DOHH2 (cell line): ENCODE results near the gene CCDC169.
"Not testable (repeated sequence)": the region's sequence is repeated elsewhere in the genome, so short reads cannot be mapped to it uniquely, and the experiment has no call there.

Experiments
- H3F3A ChIP-seq: fragments of 200-600 bp; sonication (generic), shearing (Covaris generic); 2 replicates; pipeline ENCODE4 v1.6.0; 2016; ENCODE audit warnings: antibody characterized with exemption, mild to moderate bottlenecking; ENCODE audit not compliant: control insufficient read depth, insufficient read depth
- H3K27ac ChIP-seq: fragments of 200-600 bp; sonication (generic); 2 replicates; pipeline ENCODE4 v1.5.1; 2014; ENCODE audit warnings: low read depth, mild to moderate bottlenecking, low read length, moderate library complexity
- H3K27me3 ChIP-seq: fragments of 200-600 bp; sonication (generic); 2 replicates; pipeline ENCODE4 v1.6.1; 2014; ENCODE audit warnings: mild to moderate bottlenecking, low read length, mixed read lengths; ENCODE audit not compliant: control insufficient read depth
- H3K36me3 ChIP-seq: fragments of 200-600 bp; sonication (generic); 2 replicates; pipeline ENCODE4 v1.6.1; 2014; ENCODE audit warnings: mild to moderate bottlenecking, low read length, moderate library complexity, mixed read lengths; ENCODE audit not compliant: control insufficient read depth
- H3K4me1 ChIP-seq: fragments of 200-600 bp; sonication (generic); 2 replicates; pipeline ENCODE4 v1.6.1; 2014; ENCODE audit warnings: mild to moderate bottlenecking, low read length, mixed read lengths; ENCODE audit not compliant: control insufficient read depth
- H3K4me2 ChIP-seq: fragments of 200-600 bp; sonication (generic); 2 replicates; pipeline ENCODE4 v1.6.0; 2014; ENCODE audit warnings: mild to moderate bottlenecking, low read length, moderate library complexity
- H3K4me3 ChIP-seq: fragments of 200-600 bp; sonication (generic); 2 replicates; pipeline ENCODE4 v1.5.1; 2014; ENCODE audit warnings: mild to moderate bottlenecking, low read length, mixed read lengths
- H3K79me2 ChIP-seq: fragments of 200-600 bp; sonication (generic); 2 replicates; pipeline ENCODE4 v1.6.1; 2014; ENCODE audit warnings: mild to moderate bottlenecking, low read length, mixed read lengths; ENCODE audit not compliant: control insufficient read depth
- H3K9me2 ChIP-seq: fragments of 200-600 bp; sonication (generic); replicated peaks from 2 replicates; pipeline ENCODE4 v1.6.1; 2014; ENCODE audit warnings: mild to moderate bottlenecking, low read length, mixed read lengths; ENCODE audit not compliant: control insufficient read depth
- H3K9me3 ChIP-seq: fragments of 200-600 bp; sonication (generic); 2 replicates; pipeline ENCODE4 v1.6.1; 2014; ENCODE audit warnings: antibody characterized with exemption, low read length, mixed read lengths; ENCODE audit not compliant: control insufficient read depth, insufficient read depth
- H4K20me1 ChIP-seq: fragments of 200-600 bp; sonication (generic); 2 replicates; pipeline ENCODE4 v1.6.0; 2014; ENCODE audit warnings: low read depth, mild to moderate bottlenecking, antibody characterized with exemption, low read length, moderate library complexity; ENCODE audit not compliant: control insufficient read depth, insufficient read depth
- EZH2phosphoT487 ChIP-seq: fragments of 200-600 bp; sonication (generic); IDR thresholded peaks from 2 replicates; pipeline ENCODE4 v1.6.1; 2017; ENCODE audit warnings: borderline replicate concordance, mild to moderate bottlenecking, antibody characterized with exemption, low read length, moderate library complexity, mixed read lengths
- TF ChIP-seq, protein P1 (sequence below): fragments of 200-600 bp; sonication (generic); IDR thresholded peaks from one replicate; pipeline ENCODE4 v1.5.1; 2014; ENCODE audit warnings: antibody characterized with exemption, mild to moderate bottlenecking, low read depth, low read length; ENCODE audit not compliant: poor library complexity, severe bottlenecking

CCDC169 gene

DNA sequence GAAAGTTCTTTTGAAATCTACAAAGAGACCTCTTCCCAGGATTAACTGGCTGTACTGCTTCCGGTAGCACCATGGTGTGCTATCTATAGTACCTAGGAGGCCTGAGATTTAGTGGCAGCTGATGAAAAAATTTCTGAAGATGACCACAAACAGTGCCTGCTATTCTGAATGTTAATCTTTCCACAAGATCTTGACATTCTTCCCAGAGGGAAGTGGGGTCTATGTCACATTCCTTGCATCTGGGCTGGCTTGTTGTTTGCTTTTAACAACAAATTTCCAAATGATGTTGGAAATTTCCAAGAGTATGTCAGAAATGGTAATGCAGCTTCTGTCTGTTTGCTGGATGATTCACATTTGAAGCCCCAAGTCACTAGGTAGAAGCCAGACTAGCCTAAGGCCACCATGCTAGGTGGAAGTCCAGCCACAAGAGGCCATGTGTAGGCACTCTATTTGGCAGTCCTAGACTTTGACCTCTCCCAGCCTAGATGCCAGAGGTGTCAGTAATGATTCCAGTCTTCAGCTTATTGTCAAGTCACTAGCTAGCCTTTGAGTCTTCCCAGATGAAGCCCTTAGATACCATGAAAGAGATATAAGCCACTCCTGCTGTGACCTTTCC, 26.4 kb upstream of the CCDC169 start:
- Histone ChIP-seq H3K27ac (no peak overlapping the region), H3K9me3 (no peaks in the 10 kb centered on the region), H3K4me2 (no peak overlapping the region), H3K4me3 (no peak overlapping the region), H3K4me1 (no peaks in the 10 kb centered on the region), H3K9me2 (no peaks in the 10 kb centered on the region), H3K79me2 (no peaks in the 10 kb centered on the region), H4K20me1 (no peaks in the 10 kb centered on the region), H3F3A (no peaks in the 10 kb centered on the region), H3K36me3 (no peaks in the 10 kb centered on the region), H3K27me3 (no peaks in the 10 kb centered on the region)
- TF ChIP-seq, protein P1, sequence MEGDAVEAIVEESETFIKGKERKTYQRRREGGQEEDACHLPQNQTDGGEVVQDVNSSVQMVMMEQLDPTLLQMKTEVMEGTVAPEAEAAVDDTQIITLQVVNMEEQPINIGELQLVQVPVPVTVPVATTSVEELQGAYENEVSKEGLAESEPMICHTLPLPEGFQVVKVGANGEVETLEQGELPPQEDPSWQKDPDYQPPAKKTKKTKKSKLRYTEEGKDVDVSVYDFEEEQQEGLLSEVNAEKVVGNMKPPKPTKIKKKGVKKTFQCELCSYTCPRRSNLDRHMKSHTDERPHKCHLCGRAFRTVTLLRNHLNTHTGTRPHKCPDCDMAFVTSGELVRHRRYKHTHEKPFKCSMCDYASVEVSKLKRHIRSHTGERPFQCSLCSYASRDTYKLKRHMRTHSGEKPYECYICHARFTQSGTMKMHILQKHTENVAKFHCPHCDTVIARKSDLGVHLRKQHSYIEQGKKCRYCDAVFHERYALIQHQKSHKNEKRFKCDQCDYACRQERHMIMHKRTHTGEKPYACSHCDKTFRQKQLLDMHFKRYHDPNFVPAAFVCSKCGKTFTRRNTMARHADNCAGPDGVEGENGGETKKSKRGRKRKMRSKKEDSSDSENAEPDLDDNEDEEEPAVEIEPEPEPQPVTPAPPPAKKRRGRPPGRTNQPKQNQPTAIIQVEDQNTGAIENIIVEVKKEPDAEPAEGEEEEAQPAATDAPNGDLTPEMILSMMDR = no peak
- TF ChIP-seq EZH2phosphoT487 = no peak

DNA sequence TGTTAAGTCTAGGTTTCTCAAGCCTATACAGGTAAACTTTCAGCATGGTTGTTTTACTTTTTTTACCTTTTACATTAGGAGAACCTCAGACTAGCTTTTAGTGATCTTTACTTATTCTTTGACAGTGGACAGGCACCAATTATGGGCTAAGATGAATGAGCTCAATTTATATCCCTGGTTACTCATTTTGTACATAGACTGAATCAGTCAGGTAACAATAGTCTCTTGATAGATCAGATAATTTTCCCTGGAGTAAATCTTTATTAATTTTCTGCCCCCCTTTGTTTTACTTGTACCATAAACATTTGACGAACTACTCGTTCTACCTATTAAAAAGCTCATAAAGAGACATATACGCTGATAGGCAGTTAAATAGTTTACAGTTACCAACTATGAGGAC, 25.8 kb upstream of the CCDC169 start:
- no peak overlapping the region for H3K4me3 ChIP-seq
- H3K36me3 ChIP-seq = no peaks in the 10 kb centered on the region
- H3K27ac ChIP-seq = no peak overlapping the region
- H3K79me2 ChIP-seq = no peaks in the 10 kb centered on the region
- H3K4me1 ChIP-seq = no peaks in the 10 kb centered on the region
- H3K9me3 ChIP-seq = no peaks in the 10 kb centered on the region
- no peaks in the 10 kb centered on the region for H3F3A ChIP-seq
- no peaks in the 10 kb centered on the region for H3K9me2 ChIP-seq
- H4K20me1 ChIP-seq = no peaks in the 10 kb centered on the region
- no peaks in the 10 kb centered on the region for H3K27me3 ChIP-seq
- TF ChIP-seq, protein P1 = no peak
- no peak for TF ChIP-seq EZH2phosphoT487
- no peak overlapping the region for H3K4me2 ChIP-seq

DNA sequence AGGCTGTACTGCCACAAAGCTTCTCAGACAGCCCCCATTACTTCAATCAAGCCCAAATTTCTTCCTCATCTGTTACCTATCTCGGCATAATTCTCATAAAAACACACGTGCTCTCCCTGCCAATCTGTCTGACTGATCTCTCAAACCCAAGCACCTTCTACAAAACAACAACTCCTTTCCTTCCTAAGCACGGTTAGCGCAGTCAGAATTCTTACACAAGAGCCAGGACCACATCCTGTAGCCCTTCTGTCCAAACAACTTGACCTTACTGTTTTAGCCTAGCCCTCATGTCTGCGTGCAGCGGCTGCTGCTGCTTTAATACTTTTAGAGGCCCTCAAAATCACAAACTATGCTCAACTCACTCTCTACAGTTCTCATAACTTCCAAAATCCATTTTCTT, 22.2 kb upstream of the CCDC169 start:
- H3K36me3 ChIP-seq, H4K20me1 ChIP-seq, H3K4me3 ChIP-seq, H3K27ac ChIP-seq, H3K9me2 ChIP-seq, H3K27me3 ChIP-seq, H3K9me3 ChIP-seq, H3K4me1 ChIP-seq, H3K4me2 ChIP-seq, H3K79me2 ChIP-seq, H3F3A ChIP-seq: not testable (repeated sequence)

DNA sequence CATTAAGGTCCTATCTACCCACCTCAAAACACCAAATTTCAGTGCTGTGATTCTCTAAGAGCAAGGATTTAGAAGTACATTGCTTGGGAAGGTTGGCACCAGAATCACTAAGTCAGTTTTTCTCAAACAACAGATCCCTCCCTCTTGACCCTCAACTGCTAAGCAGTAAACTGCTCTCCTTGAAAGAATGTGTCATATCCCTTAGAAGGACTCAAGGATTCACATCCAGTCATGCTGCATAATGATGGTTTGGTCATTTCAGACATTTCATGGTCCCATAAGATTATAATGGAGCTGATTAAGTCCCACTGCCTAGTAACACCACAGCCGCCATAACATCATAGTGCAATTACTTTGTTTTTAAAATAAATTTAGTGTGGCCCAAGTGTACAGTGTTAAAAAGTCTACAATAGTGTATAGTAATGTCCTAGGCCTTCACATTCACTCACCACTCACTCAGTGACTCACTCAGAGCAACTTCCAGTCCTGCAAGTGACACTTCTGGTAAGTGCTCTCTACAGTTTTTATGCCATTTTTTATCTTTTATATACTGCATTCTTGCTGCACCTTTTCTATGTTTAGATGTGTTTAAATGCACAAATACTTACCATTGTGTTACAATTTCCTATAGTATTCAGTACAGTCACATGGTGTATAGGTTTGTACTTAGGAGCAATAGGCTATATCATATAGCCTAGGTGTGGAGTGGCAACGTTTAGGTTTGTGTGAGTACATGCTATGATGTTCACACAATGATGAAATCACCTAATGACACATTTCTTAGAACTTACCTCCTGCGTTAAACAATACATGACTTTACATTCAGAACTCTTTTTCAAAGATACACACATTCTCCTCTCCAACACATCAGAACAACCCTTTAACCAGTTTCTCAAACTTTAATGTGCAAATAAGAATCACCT, 15.7 kb upstream of the CCDC169 start:
- Histone ChIP-seq H3K4me1 (no peaks in the 10 kb centered on the region), H3K4me3 (no peak overlapping the region), H3K79me2 (no peaks in the 10 kb centered on the region), H3F3A (no peaks in the 10 kb centered on the region), H3K9me2 (no peaks in the 10 kb centered on the region), H4K20me1 (no peaks in the 10 kb centered on the region), H3K27ac (no peak overlapping the region), H3K4me2 (no peak overlapping the region), H3K36me3 (no peaks in the 10 kb centered on the region), H3K9me3 (no peaks in the 10 kb centered on the region), H3K27me3 (no peaks in the 10 kb centered on the region)
- TF ChIP-seq, protein P1 = no peak
- TF ChIP-seq EZH2phosphoT487 = no peak
